GM23338 (cell line): ENCODE data around the gene FEM1B. TPM values are rescaled to one million over a fixed set of nuclear protein-coding genes. Genes with fewer than 3 reads are reported as not detected.
A peak's percentile ranks its signal among the peaks of the same experiment; 100 is the strongest.

ENCODE experiments used
- ATAC-seq: fragments of 200-7000 bp; cut with Tn5 transposase; 3 replicates; pipeline ENCODE4 v1.9.1; 2020
- DNase-seq: peaks from one replicate; pipeline ENCODE4 v3.0.0-alpha.2; 2015; ENCODE audit warnings: low spot score
- H2AFZ ChIP-seq: fragments of 200-600 bp; sonication (generic); 2 replicates; pipeline ENCODE4 v1.8.0; 2016; ENCODE audit warnings: antibody characterized with exemption, mild to moderate bottlenecking, moderate library complexity
- H3F3A ChIP-seq: fragments of 200-600 bp; sonication (generic); replicated peaks from 2 replicates; pipeline ENCODE4 v1.8.0; 2017; ENCODE audit warnings: antibody characterized with exemption, mixed run types, low read depth
- H3K27ac ChIP-seq: fragments of 200-600 bp; sonication (generic); 2 replicates; pipeline ENCODE4 v1.6.1; 2016; ENCODE audit warnings: low read depth
- H3K27me3 ChIP-seq: fragments of 200-600 bp; sonication (generic); 2 replicates; pipeline ENCODE4 v1.8.0; 2016; ENCODE audit warnings: mild to moderate bottlenecking, mixed run types, moderate library complexity; ENCODE audit not compliant: insufficient read depth
- H3K36me3 ChIP-seq: fragments of 200-600 bp; sonication (generic); 2 replicates; pipeline ENCODE4 v1.8.0; 2016; ENCODE audit warnings: mild to moderate bottlenecking; ENCODE audit not compliant: insufficient read depth
- H3K4me1 ChIP-seq: fragments of 200-600 bp; sonication (generic); 2 replicates; pipeline ENCODE4 v1.8.0; 2016; ENCODE audit warnings: mild to moderate bottlenecking, moderate library complexity; ENCODE audit not compliant: insufficient read depth
- H3K4me2 ChIP-seq: fragments of 200-600 bp; sonication (generic); 2 replicates; pipeline ENCODE4 v1.7.1; 2017; ENCODE audit warnings: mixed run types
- H3K4me3 ChIP-seq: fragments of 200-600 bp; sonication (generic); 2 replicates; pipeline ENCODE4 v1.6.1; 2016; ENCODE audit warnings: mixed run types
- H3K79me2 ChIP-seq: fragments of 200-600 bp; sonication (generic); replicated peaks from 2 replicates; pipeline ENCODE4 v1.8.0; 2017; ENCODE audit warnings: mild to moderate bottlenecking; ENCODE audit not compliant: insufficient read depth
- H3K9me2 ChIP-seq: fragments of 200-600 bp; sonication (generic); 2 replicates; pipeline ENCODE4 v1.8.0; 2017; ENCODE audit not compliant: insufficient read depth
- H4K20me1 ChIP-seq: fragments of 200-600 bp; sonication (generic); replicated peaks from 2 replicates; pipeline ENCODE4 v1.8.0; 2017; ENCODE audit warnings: mild to moderate bottlenecking; ENCODE audit not compliant: insufficient read depth
- H3K27ac Mint-ChIP-seq: 2 replicates; pipeline ENCODE4 v1.8.0; 2020; ENCODE audit warnings: inconsistent platforms, mild to moderate bottlenecking, moderate library complexity, mixed read lengths
- H3K27me3 Mint-ChIP-seq: 3 replicates; pipeline ENCODE4 v1.8.0; 2022; ENCODE audit warnings: low read depth, mild to moderate bottlenecking, moderate library complexity, mixed read lengths, inconsistent platforms; ENCODE audit not compliant: insufficient read depth, poor library complexity
- H3K36me3 Mint-ChIP-seq: 3 replicates; pipeline ENCODE4 v1.8.0; 2021; ENCODE audit warnings: low read depth, mild to moderate bottlenecking, inconsistent platforms, moderate library complexity, mixed read lengths
- H3K4me1 Mint-ChIP-seq: 3 replicates; pipeline ENCODE4 v1.8.0; 2020; ENCODE audit warnings: mild to moderate bottlenecking, inconsistent platforms, mixed read lengths
- H3K4me3 Mint-ChIP-seq: 3 replicates; pipeline ENCODE4 v1.8.0; 2021; ENCODE audit warnings: moderate library complexity, mild to moderate bottlenecking, inconsistent platforms, mixed read lengths
- H3K9me3 Mint-ChIP-seq: 3 replicates; pipeline ENCODE4 v1.8.0; 2020; ENCODE audit warnings: moderate library complexity, mild to moderate bottlenecking, inconsistent platforms, mixed read lengths
- CTCF ChIP-seq, 2 experiments: fragments of 200-600 bp in 1 of 2; sonication (generic) in 1 of 2; conservative IDR thresholded peaks; 2 replicates each; pipeline versions ENCODE4 v1.5.1 to v1.6.1; 2016 to 2017; ENCODE audit warnings: antibody characterized with exemption in 2 of 2, low read depth in 2 of 2, mild to moderate bottlenecking in 2 of 2, moderate library complexity in 1 of 2
- ETS1 ChIP-seq: IDR thresholded peaks from 2 replicates; pipeline ENCODE4 v1.6.1; 2016; ENCODE audit warnings: antibody characterized with exemption
- EZH2phosphoT487 ChIP-seq: fragments of 200-600 bp; sonication (generic); IDR thresholded peaks from one replicate; pipeline ENCODE4 v1.8.1; 2018; ENCODE audit warnings: antibody characterized with exemption; ENCODE audit not compliant: unreplicated experiment
- NANOG ChIP-seq: IDR thresholded peaks from 2 replicates; pipeline ENCODE4 v1.6.1; 2016; ENCODE audit warnings: antibody characterized with exemption, borderline replicate concordance
- POLR2AphosphoS5 ChIP-seq: IDR thresholded peaks from 2 replicates; pipeline ENCODE4 v1.6.1; 2016; ENCODE audit warnings: antibody characterized with exemption, low read depth
- REST ChIP-seq: IDR thresholded peaks from one replicate; pipeline ENCODE4 v1.6.1; 2018; ENCODE audit warnings: antibody characterized with exemption; ENCODE audit not compliant: unreplicated experiment
- ZNF331 ChIP-seq: fragments of 250-450 bp; sonication (Bioruptor Pico); IDR thresholded peaks from 2 replicates; pipeline ENCODE4 v1.5.0; 2020; ENCODE audit warnings: low read depth, mild to moderate bottlenecking, moderate library complexity
- polyA plus RNA-seq: library from polyadenylated mRNA; unstranded; fragments of >200 nt; fragmentation: Nextera tagmentation; extraction: Ambion mirVana; gene quantifications from 2 replicates; pipeline ENCODE4 v1.2.1, GENCODE V29; 2016
- total RNA-seq: library from RNA; depleted of rRNA; stranded (reverse); fragments of >200 nt; shearing (Covaris generic); gene quantifications from 2 replicates; pipeline ENCODE4 v1.2.3, GENCODE V29; 2014

The FEM1B gene
- total and polyA plus RNA-seq, 2 experiments from 2014 or later = 13.0 to 82.0 TPM

- ATAC-seq = no peak
- H3K9me3 Mint-ChIP-seq = no peaks in the 10 kb centered on the region
These were observed 32.7 kb downstream of the FEM1B start for GRCh38 chr15:68310178-68310803.

GRCh38 chr15:68310804-68311463 lies 33.4 kb downstream of the FEM1B start:
- Histone ChIP-seq H2AFZ (peak overlapping the region; percentile 86; the same call in 1 of the 2 replicates), H4K20me1 (no peaks in the 10 kb centered on the region), H3K9me2 (no peaks in the 10 kb centered on the region), H3K27ac (no peak overlapping the region), H3K4me1 (peaks cover 18% of the 10 kb centered on the region), H3F3A (peaks cover 8% of the 10 kb centered on the region; the same call in 1 of the 2 replicates), H3K27me3 (no peaks in the 10 kb centered on the region), H3K4me3 (no peak overlapping the region), H3K4me2 (no peak overlapping the region), H3K79me2 (no peaks in the 10 kb centered on the region), H3K36me3 (no peaks in the 10 kb centered on the region)
- Mint-ChIP-seq H3K4me3 (no peak overlapping the region), H3K27me3 (peaks cover 21% of the 10 kb centered on the region), H3K4me1 (peaks cover 45% of the 10 kb centered on the region), H3K9me3 (no peaks in the 10 kb centered on the region), H3K27ac (no peak overlapping the region), H3K36me3 (no peaks in the 10 kb centered on the region)
- ATAC-seq = no peak
- no peak for DNase-seq
- TF ChIP-seq EZH2phosphoT487 = no peak
- TF ChIP-seq ZNF331 (CRISPR knock-in tag) = no peak
- no peak for TF ChIP-seq POLR2AphosphoS5
- TF ChIP-seq CTCF (conservative IDR thresholded peaks at IDR 0.05; ENCODE audit: low read depth in 2 of 2) = no peak
- no peak for TF ChIP-seq NANOG
- no peak for TF ChIP-seq REST

More at GRCh38 chr15:68310178-68310803, 32.7 kb downstream of the FEM1B start:
- no peak overlapping the region for H3K27ac Mint-ChIP-seq
- peaks cover 43% of the 10 kb centered on the region for H3K4me1 Mint-ChIP-seq
- no peak overlapping the region for H3K4me3 ChIP-seq
- no peak for DNase-seq
- no peak overlapping the region for H3K4me2 ChIP-seq
- H3K36me3 Mint-ChIP-seq = no peaks in the 10 kb centered on the region
- peak overlapping the region; percentile 86; the same call in 1 of the 2 replicates for H2AFZ ChIP-seq
- H3K36me3 ChIP-seq = no peaks in the 10 kb centered on the region
- no peak overlapping the region for H3K27ac ChIP-seq
- no peaks in the 10 kb centered on the region for H3K9me2 ChIP-seq
- peaks cover 21% of the 10 kb centered on the region for H3K27me3 Mint-ChIP-seq
- no peaks in the 10 kb centered on the region for H3K27me3 ChIP-seq
- no peaks in the 10 kb centered on the region for H3K79me2 ChIP-seq
- TF ChIP-seq ETS1 = no peak
- no peak for TF ChIP-seq ZNF331 (CRISPR knock-in tag)
- no peak for TF ChIP-seq POLR2AphosphoS5
- H4K20me1 ChIP-seq = no peaks in the 10 kb centered on the region
- peaks cover 18% of the 10 kb centered on the region for H3K4me1 ChIP-seq
- H3K4me3 Mint-ChIP-seq = no peak overlapping the region
- peaks cover 10% of the 10 kb centered on the region for H3F3A ChIP-seq
